Spleen (tissue), 11 donors: ENCODE measurements around the gene CAMTA1. TPM values are rescaled to one million over a fixed set of nuclear protein-coding genes. Genes with fewer than 3 reads are reported as not detected.

Source experiments
- DNase-seq: peaks from one replicate; pipeline ENCODE4 v3.0.0-alpha.2; 2020
- H3K27ac ChIP-seq, 8 donors: fragments of 200-600 bp; sonication (generic) in 7 of 8; 1 replicate in 4 of 8; 2 replicates in 4 of 8; pipeline versions ENCODE4 v1.5.0 to v1.8.0; 2016 to 2021; ENCODE audit warnings: inconsistent platforms in 4 of 8, mild to moderate bottlenecking in 4 of 8, moderate library complexity in 1 of 8
- H3K27me3 ChIP-seq, 7 donors: fragments of 200-600 bp; sonication (generic) in 6 of 7; replicated peaks in 1 of 7; 1 replicate in 4 of 7; 2 replicates in 3 of 7; pipeline versions ENCODE4 v1.5.0 to v1.8.0; 2016 to 2021; ENCODE audit warnings: inconsistent platforms in 3 of 7, mild to moderate bottlenecking in 1 of 7
- H3K36me3 ChIP-seq, 6 donors: fragments of 200-600 bp; sonication (generic) in 5 of 6; 1 replicate in 4 of 6; 2 replicates in 2 of 6; pipeline versions ENCODE4 v1.5.0 to v1.8.0; 2016 to 2021; ENCODE audit warnings: inconsistent platforms in 2 of 6
- H3K4me1 ChIP-seq, 6 donors: fragments of 200-600 bp; sonication (generic) in 5 of 6; 1 replicate in 3 of 6; 2 replicates in 3 of 6; pipeline versions ENCODE4 v1.5.0 to v1.8.0; 2016 to 2021; ENCODE audit warnings: inconsistent platforms in 3 of 6
- H3K4me3 ChIP-seq, 8 donors: fragments of 200-600 bp; sonication (generic) in 7 of 8; 1 replicate in 4 of 8; 2 replicates in 4 of 8; pipeline versions ENCODE4 v1.5.0 to v1.8.0; 2016 to 2021; ENCODE audit warnings: inconsistent platforms in 4 of 8, mild to moderate bottlenecking in 4 of 8, moderate library complexity in 2 of 8
- H3K9me3 ChIP-seq, 8 donors: fragments of 200-600 bp; sonication (generic) in 7 of 8; 1 replicate in 4 of 8; 2 replicates in 4 of 8; pipeline versions ENCODE4 v1.5.0 to v1.8.0; 2016 to 2021; ENCODE audit warnings: inconsistent platforms in 4 of 8
- POLR2A ChIP-seq, 3 donors: fragments of 450-650 bp; IDR thresholded peaks; one replicate each; pipeline ENCODE4 v1.5.1; 2017; ENCODE audit warnings: antibody characterized with exemption in 3 of 3, mild to moderate bottlenecking in 1 of 3
- POLR2AphosphoS5 ChIP-seq, 3 donors: sonication (generic); formaldehyde crosslinking; IDR thresholded peaks; one replicate each; pipeline ENCODE4 v1.5.1; 2017; ENCODE audit warnings: antibody characterized with exemption in 3 of 3
- WGBS, 5 donors: extraction: QIAGEN DNeasy Blood & Tissue Kit in 3 of 5; methylation state at CpG; one replicate each; pipeline versions ENCODE4 v1.1.5 to v1.1.7; 2013 to 2018; 5-methylcytosine and 5-hydroxymethylcytosine counted together
- intact Hi-C: fragments of 100-400 bp; cut with DNase I; formaldehyde crosslinking; loops from one replicate; pipeline ENCODE4 v1.15.0; 2023; ENCODE audit warnings: low total_unique reads
- polyA plus RNA-seq, 3 donors: library from polyadenylated mRNA; stranded (reverse); fragments of 200-250 nt; gene quantifications; one replicate each; pipeline ENCODE4 v1.2.1, GENCODE V29; 2013
- total RNA-seq, 7 donors: library from RNA; depleted of rRNA in 3 of 7; stranded (reverse); fragments of >200 nt in 3 of 7; fragmentation: NEBNext Ultra II Directional in 4 of 7; extraction: Animal tissue kit (Norgen Biotek cat#: 25700) in 4 of 7; gene quantifications; one replicate each; pipeline versions ENCODE4 v1.1.0 to v1.2.1, GENCODE V29; 2016 to 2021
- TF ChIP-seq, protein P1 (sequence below), 11 experiments: fragments of 200-600 bp in 7 of 11; fragments of 450-650 bp in 4 of 11; sonication (generic) in 4 of 11; IDR thresholded peaks in 8 of 11; conservative IDR thresholded peaks in 3 of 11; 1 replicate in 7 of 11; 2 replicates in 4 of 11; pipeline versions ENCODE4 v1.4.0 to v1.8.0; 2016 to 2021; ENCODE audit warnings: antibody characterized with exemption in 11 of 11, inconsistent platforms in 4 of 11, mild to moderate bottlenecking in 1 of 11
- donor health status: healthy with polysubstance abuse.
- donor health status: DM: no; HTN: no; CAD: no; lungs with moderate emphysema.
- donor health status: DM: no; HTN: no; CAD: no.
- donor health status: Bipolar disorder and iron deficiency.
- donor health status: healthy.
- donor health status: DM: no; HTN: no; CAD: no.
- donor health status: DM: yes; HTN: yes; CAD: no.

Gene CAMTA1
- total and polyA plus RNA-seq, 10 donors, result 53.0 to 106 (median 77.3) TPM

- intact Hi-C loops, result no loop called here
- peaks cover 0 to under 1% (median 0%) of the 10 kb centered on the region in 6 donors for H3K4me1 ChIP-seq
Observed at GRCh38 chr1:7528386-7529198, 743.3 kb downstream of the CAMTA1 start.

GRCh38 chr1:7529917-7530316 is 744.7 kb downstream of the CAMTA1 start:
- TF ChIP-seq POLR2AphosphoS5 (IDR thresholded peaks at IDR 0.05) (no peak), POLR2A (IDR thresholded peaks at IDR 0.05) (no peak)
- TF ChIP-seq, protein P1, sequence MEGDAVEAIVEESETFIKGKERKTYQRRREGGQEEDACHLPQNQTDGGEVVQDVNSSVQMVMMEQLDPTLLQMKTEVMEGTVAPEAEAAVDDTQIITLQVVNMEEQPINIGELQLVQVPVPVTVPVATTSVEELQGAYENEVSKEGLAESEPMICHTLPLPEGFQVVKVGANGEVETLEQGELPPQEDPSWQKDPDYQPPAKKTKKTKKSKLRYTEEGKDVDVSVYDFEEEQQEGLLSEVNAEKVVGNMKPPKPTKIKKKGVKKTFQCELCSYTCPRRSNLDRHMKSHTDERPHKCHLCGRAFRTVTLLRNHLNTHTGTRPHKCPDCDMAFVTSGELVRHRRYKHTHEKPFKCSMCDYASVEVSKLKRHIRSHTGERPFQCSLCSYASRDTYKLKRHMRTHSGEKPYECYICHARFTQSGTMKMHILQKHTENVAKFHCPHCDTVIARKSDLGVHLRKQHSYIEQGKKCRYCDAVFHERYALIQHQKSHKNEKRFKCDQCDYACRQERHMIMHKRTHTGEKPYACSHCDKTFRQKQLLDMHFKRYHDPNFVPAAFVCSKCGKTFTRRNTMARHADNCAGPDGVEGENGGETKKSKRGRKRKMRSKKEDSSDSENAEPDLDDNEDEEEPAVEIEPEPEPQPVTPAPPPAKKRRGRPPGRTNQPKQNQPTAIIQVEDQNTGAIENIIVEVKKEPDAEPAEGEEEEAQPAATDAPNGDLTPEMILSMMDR (IDR thresholded peaks at IDR 0.05 in 8 of 11, conservative IDR thresholded peaks at IDR 0.05 in 3 of 11), result no peak

More at GRCh38 chr1:7528386-7529198, 743.3 kb downstream of the CAMTA1 start:
- H3K27ac ChIP-seq, result no peak overlapping the region
- 65 to 90% (median 85%) methylated on average over 6 of the region's 6 CpGs for WGBS, 5 donors
- DNase-seq, result peak; percentile 4
- TF ChIP-seq POLR2AphosphoS5 (IDR thresholded peaks at IDR 0.05), result no peak
- TF ChIP-seq, protein P1 (IDR thresholded peaks at IDR 0.05 in 8 of 11, conservative IDR thresholded peaks at IDR 0.05 in 3 of 11), result no peak
- no peak for TF ChIP-seq POLR2A (IDR thresholded peaks at IDR 0.05)
- H3K36me3 ChIP-seq, result no peaks in the 10 kb centered on the region
- peaks cover 0 to 10% (median 0%) of the 10 kb centered on the region in 7 donors for H3K27me3 ChIP-seq
- no peak overlapping the region for H3K4me3 ChIP-seq
- H3K9me3 ChIP-seq, result no peaks in the 10 kb centered on the region

GRCh38 chr1:7531562-7532340 is 746.5 kb downstream of the CAMTA1 start:
- no peaks in the 10 kb centered on the region for H3K36me3 ChIP-seq
- no peak overlapping the region for H3K27ac ChIP-seq
- peaks cover 0 to 36% (median 0%) of the 10 kb centered on the region in 7 donors for H3K27me3 ChIP-seq
- TF ChIP-seq, protein P1 (IDR thresholded peaks at IDR 0.05 in 8 of 11, conservative IDR thresholded peaks at IDR 0.05 in 3 of 11), result no peak
- TF ChIP-seq POLR2AphosphoS5 (IDR thresholded peaks at IDR 0.05) (no peak), POLR2A (IDR thresholded peaks at IDR 0.05) (no peak)
- peaks cover 0 to 27% (median 11%) of the 10 kb centered on the region in 6 donors for H3K4me1 ChIP-seq
- DNase-seq, result peak; percentile 49
- intact Hi-C loops, result no loop called here
- 84 to 94% (median 90%) methylated on average over 16 to 18 of the region's 18 CpGs for WGBS, 5 donors
- H3K4me3 ChIP-seq, result no peak overlapping the region
- H3K9me3 ChIP-seq, result no peaks in the 10 kb centered on the region

More at GRCh38 chr1:7529917-7530316, 744.7 kb downstream of the CAMTA1 start:
- peaks cover 0 to 13% (median 9%) of the 10 kb centered on the region in 6 donors for H3K4me1 ChIP-seq
- intact Hi-C loops, result no loop called here
- no peaks in the 10 kb centered on the region for H3K9me3 ChIP-seq
- H3K36me3 ChIP-seq, result no peaks in the 10 kb centered on the region
- H3K4me3 ChIP-seq, result no peak overlapping the region
- DNase-seq, result peak; percentile 45
- H3K27me3 ChIP-seq, result peaks cover 0 to 21% (median 0%) of the 10 kb centered on the region in 7 donors
- 68 to 76% (median 70%) methylated on average over 4 to 7 of the region's 7 CpGs for WGBS, 5 donors
- no peak overlapping the region for H3K27ac ChIP-seq
